K562 (cell line): ENCODE measurements around the gene NLRP9. TPM values are rescaled to one million over a fixed set of nuclear protein-coding genes. Genes with fewer than 3 reads are reported as not detected.
A peak's percentile ranks its signal among the peaks of the same experiment; 100 is the strongest.

Experiments used
- ATAC-seq: fragments of 200-7000 bp; cut with Tn5 transposase; 3 replicates; pipeline ENCODE4 v1.9.1; 2020; ENCODE audit warnings: moderate library complexity
- BruUV-seq: library from RNA; stranded (reverse); fragments of 400-500 nt; replicated peaks from 2 replicates; lab custom pipeline; 2021; lab: Mats Ljungman, UMichigan
- CTCF ChIA-PET: fragments of 300-600 bp; formaldehyde crosslinking; extraction: SDS; loops from one replicate; lab custom pipeline; 2021; ENCODE audit warnings: low intra/inter-chr PET ratio; lab: Yijun Ruan, JAX
- POLR2A ChIA-PET: fragments of 300-600, 350-650 bp; sonication (Branson Sonifier 250); formaldehyde crosslinking; extraction: SDS; loops from one replicate; lab custom pipeline; 2021; ENCODE audit warnings: antibody characterized with exemption, inconsistent platforms; lab: Yijun Ruan, JAX
- DNase-seq, 4 experiments: peaks; one replicate each; pipeline versions ENCODE4 v3.0.0 to v3.0.0-alpha.2; 2011 to 2018; ENCODE audit warnings: low spot score in 3 of 4, mixed read lengths in 3 of 4; ENCODE audit errors: extremely low read depth in 1 of 4
- FAIRE-seq: peaks from 2 replicates; lab custom pipeline; 2011; peaks lifted over from hg19 to GRCh38; lab: Jason Lieb, UNC
- H2AFZ ChIP-seq: 2 replicates; pipeline ENCODE4 v1.6.0; 2011; ENCODE audit warnings: low read depth, low read length, control low read depth, inconsistent platforms
- H3K27ac ChIP-seq: fragments of 200-600 bp; 3 replicates; pipeline ENCODE4 v1.8.0; 2011; ENCODE audit warnings: low read depth, mild to moderate bottlenecking, control low read depth, inconsistent platforms, low read length, moderate library complexity, mixed read lengths; ENCODE audit errors: extremely low read depth
- H3K27me3 ChIP-seq, 2 experiments: fragments of 300-600 bp in 1 of 2; 2 replicates in 1 of 2; 3 replicates in 1 of 2; pipeline versions ENCODE4 v1.6.0 to v1.8.0; 2011; ENCODE audit warnings: inconsistent platforms in 2 of 2, low read length in 2 of 2, mild to moderate bottlenecking in 1 of 2, mixed read lengths in 1 of 2, moderate library complexity in 1 of 2; ENCODE audit not compliant: control insufficient read depth in 2 of 2, insufficient read depth in 2 of 2
- H3K36me3 ChIP-seq: fragments of 300-600 bp; 3 replicates; pipeline ENCODE4 v1.8.0; 2011; ENCODE audit warnings: mild to moderate bottlenecking, low read length, inconsistent platforms; ENCODE audit not compliant: control insufficient read depth, insufficient read depth
- H3K4me1 ChIP-seq, 2 experiments: fragments of 200-600 bp in 1 of 2; replicated peaks in 1 of 2; 2 replicates in 1 of 2; 3 replicates in 1 of 2; pipeline versions ENCODE4 v1.5.1 to v1.8.0; 2011; ENCODE audit warnings: inconsistent platforms in 2 of 2, low read length in 2 of 2, mild to moderate bottlenecking in 1 of 2, mixed read lengths in 1 of 2, moderate library complexity in 1 of 2; ENCODE audit not compliant: control insufficient read depth in 2 of 2, insufficient read depth in 2 of 2
- H3K4me2 ChIP-seq: 2 replicates; pipeline ENCODE4 v1.6.1; 2011; ENCODE audit warnings: low read length, control low read depth, inconsistent platforms, mixed read lengths; ENCODE audit not compliant: insufficient read depth
- H3K4me3 ChIP-seq: fragments of 200-600 bp; sonication (generic), shearing (Covaris generic); 2 replicates; pipeline ENCODE4 v1.5.1; 2016; ENCODE audit warnings: control low read depth, inconsistent platforms
- H3K79me2 ChIP-seq: fragments of 200-600 bp; 3 replicates; pipeline ENCODE4 v1.8.0; 2011; ENCODE audit warnings: low read length, inconsistent platforms; ENCODE audit not compliant: control insufficient read depth, insufficient read depth
- H3K9ac ChIP-seq, 2 experiments: 2 replicates each; pipeline versions ENCODE4 v1.6.0 to v1.6.1; 2011; ENCODE audit warnings: low read depth in 2 of 2, low read length in 2 of 2, control low read depth in 1 of 2, inconsistent platforms in 1 of 2, mild to moderate bottlenecking in 1 of 2, mixed read lengths in 1 of 2; ENCODE audit not compliant: insufficient read depth in 1 of 2
- H3K9me1 ChIP-seq: one replicate; pipeline ENCODE4 v1.6.0; 2011; ENCODE audit warnings: inconsistent platforms, mild to moderate bottlenecking, low read length, moderate library complexity; ENCODE audit not compliant: control insufficient read depth, insufficient read depth
- H3K9me3 ChIP-seq: replicated peaks from 2 replicates; pipeline ENCODE4 v1.5.1; 2011; ENCODE audit warnings: low read depth, low read length, inconsistent platforms; ENCODE audit not compliant: control insufficient read depth, insufficient read depth
- H4K20me1 ChIP-seq: replicated peaks from 2 replicates; pipeline ENCODE4 v1.6.1; 2011; ENCODE audit warnings: low read length, inconsistent platforms, mixed read lengths; ENCODE audit not compliant: control insufficient read depth, insufficient read depth
- ELF4 ChIP-seq: fragments of 450-650 bp; formaldehyde crosslinking; IDR thresholded peaks from 2 replicates; pipeline ENCODE4 v1.4.0; 2022; ENCODE audit warnings: missing genetic modification characterization
- IRF1 ChIP-seq: sonication (generic); formaldehyde crosslinking; IDR thresholded peaks from 2 replicates; pipeline ENCODE4 v1.8.0; 2022; ENCODE audit warnings: missing genetic modification reagents, mild to moderate bottlenecking, borderline replicate concordance
- MTF1 ChIP-seq: fragments of 250-450 bp; sonication (Bioruptor Pico); IDR thresholded peaks from 2 replicates; pipeline ENCODE4 v1.9.0; 2021; ENCODE audit warnings: moderate library complexity, mild to moderate bottlenecking, inconsistent platforms, borderline replicate concordance
- YY1 ChIP-seq, 3 experiments: IDR thresholded peaks; 2 replicates each; pipeline ENCODE4 v1.6.1; 2011; ENCODE audit warnings: low read length in 2 of 3, mild to moderate bottlenecking in 2 of 3, moderate library complexity in 2 of 3, borderline replicate concordance in 1 of 3, control low read depth in 1 of 3, low read depth in 1 of 3; ENCODE audit not compliant: insufficient read depth in 3 of 3, insufficient replicate concordance in 2 of 3, control insufficient read depth in 1 of 3, insufficient read length in 1 of 3; ENCODE audit errors: extremely low read depth in 1 of 3
- ZNF592 ChIP-seq: fragments of 450-650 bp; IDR thresholded peaks from 2 replicates; pipeline ENCODE4 v1.6.1; 2017; ENCODE audit warnings: antibody characterized with exemption, mild to moderate bottlenecking
- WGBS: fragments of 100-300 bp; shearing (Covaris generic); methylation state at CpG from one replicate; pipeline ENCODE4 v1.1.6; 2016; ENCODE audit warnings: low coverage, mixed read lengths; ENCODE audit not compliant: insufficient coverage; ENCODE audit errors: missing lambda C conversion rate; 5-methylcytosine and 5-hydroxymethylcytosine counted together
- in situ Hi-C: fragments of 300-500 bp; cut with MboI; formaldehyde crosslinking; loops from 4 replicates; pipeline ENCODE4 v1.15.0; 2018; ENCODE audit warnings: inconsistent platforms, mixed read lengths
- intact Hi-C: fragments of 100-400 bp; cut with micrococcal nuclease; formaldehyde crosslinking; loops from 2 replicates; pipeline ENCODE4 v1.14.2; 2022
- polyA plus RNA-seq, 8 experiments: library from polyadenylated mRNA; depleted of rRNA in 4 of 8; stranded (reverse) in 5 of 8; unstranded in 3 of 8; fragments of >200 nt; fragmentation: Nextera tagmentation in 2 of 8; fragmentation: Illumina TruSeq in 1 of 8; extraction: Ambion mirVana in 2 of 8; extraction: Trizol in 1 of 8; gene quantifications; 2 replicates each; pipeline versions ENCODE4 v1.2.1 to v1.2.3, GENCODE V29; 2011 to 2014; ENCODE audit warnings: inconsistent platforms in 1 of 8, missing spikeins in 1 of 8
- total RNA-seq, 7 experiments: library from RNA; depleted of rRNA in 6 of 7; stranded (reverse); fragments of >200 nt in 6 of 7; fragmentation: Illumina TruSeq in 2 of 7; extraction: Trizol in 2 of 7; gene quantifications; 2 replicates each; pipeline versions ENCODE4 v1.2.1 to v1.2.3, GENCODE V29; 2011 to 2021; ENCODE audit warnings: low replicate concordance in 1 of 7

Gene NLRP9
- total and polyA plus RNA-seq, 9 of the 15 experiments (the other 6 are each of a cell fraction or from before 2014, with no cell fraction given): not detected

- no TSS peak for BruUV-seq
- H3K36me3 ChIP-seq: no peaks in the 10 kb centered on the region
- H3K9ac ChIP-seq: no peak overlapping the region
- no peak for DNase-seq
- no peak overlapping the region for H3K4me2 ChIP-seq
- intact Hi-C loops: no loop called here
- POLR2A ChIA-PET: interaction anchor here (0.5 to 0.6 kb wide), 2 partner anchors 19 to 232 kb away, joined by 3 read pairs; no protein-coding TSS in a partner anchor
- in situ Hi-C loops: no loop called here
- ATAC-seq: no peak
- no peak for FAIRE-seq
- 3% methylated on average over 13 of the region's 16 CpGs for WGBS
- H2AFZ ChIP-seq: peak overlapping the region; percentile 4; the same call in 1 of the 2 replicates
- no peaks in the 10 kb centered on the region for H3K9me3 ChIP-seq
- no peak for TF ChIP-seq ZNF592
- no peak for TF ChIP-seq IRF1 (CRISPR knock-in tag)
- TF ChIP-seq ELF4: no peak
- no peak for TF ChIP-seq MTF1 (CRISPR knock-in tag)
- peak in 1 of 3 experiments; percentile 46 for TF ChIP-seq YY1 (IDR thresholded peaks at IDR 0.05; ENCODE audit: borderline replicate concordance in 1 of 3, control insufficient read depth in 1 of 3, extremely low read depth in 1 of 3, insufficient read depth in 3 of 3, insufficient read length in 1 of 3, insufficient replicate concordance in 2 of 3, low read depth in 1 of 3, low read length in 2 of 3)
- H3K9me1 ChIP-seq: no peaks in the 10 kb centered on the region
- no peak overlapping the region for H3K27ac ChIP-seq
- peaks cover 8 to 37% of the 10 kb centered on the region in 2 experiments for H3K27me3 ChIP-seq
- H3K79me2 ChIP-seq: no peaks in the 10 kb centered on the region
- no peaks in the 10 kb centered on the region for H3K4me1 ChIP-seq
- H3K4me3 ChIP-seq: no peak overlapping the region
- H4K20me1 ChIP-seq: no peaks in the 10 kb centered on the region
- CTCF ChIA-PET: no interaction called here
Measured at GRCh38 chr19:55778331-55778730, 40.1 kb upstream of the NLRP9 start.
